Activated CD8-positive, alpha-beta T cell treated with anti-CD3 and anti-CD28 coated beads for 36 hours (primary cell): ENCODE results near the gene DLG1. TPM values are rescaled to one million over a fixed set of nuclear protein-coding genes. Genes with fewer than 3 reads are reported as not detected.

Source experiments
- ATAC-seq: fragments of 200-7000 bp; cut with Tn5 transposase; one replicate; pipeline ENCODE4 v1.10.0; 2021; ENCODE audit warnings: mild to moderate bottlenecking, moderate library complexity
- CTCF ChIA-PET: fragments of 350-600 bp; sonication (Branson Sonifier 250); formaldehyde crosslinking; loops from one replicate; lab custom pipeline; 2021; ENCODE audit warnings: antibody characterized with exemption; lab: Charles Lee
- POLR2A ChIA-PET: fragments of 350-600 bp; sonication (Branson Sonifier 250); formaldehyde crosslinking; loops from one replicate; lab custom pipeline; 2021; ENCODE audit warnings: antibody characterized with exemption; lab: Charles Lee
- DNase-seq: peaks from one replicate; pipeline ENCODE4 v3.0.0-alpha.2; 2020
- H3K27ac Mint-ChIP-seq: one replicate; pipeline ENCODE4 v1.8.0; 2021; ENCODE audit warnings: mild to moderate bottlenecking, mixed read lengths
- H3K27me3 Mint-ChIP-seq: one replicate; pipeline ENCODE4 v1.8.0; 2021; ENCODE audit warnings: mixed read lengths
- H3K36me3 Mint-ChIP-seq: one replicate; pipeline ENCODE4 v1.8.0; 2021; ENCODE audit warnings: low read depth, mixed read lengths
- H3K4me1 Mint-ChIP-seq: one replicate; pipeline ENCODE4 v1.8.0; 2021; ENCODE audit warnings: low read depth, mixed read lengths
- H3K4me3 Mint-ChIP-seq: one replicate; pipeline ENCODE4 v1.8.0; 2021; ENCODE audit warnings: mild to moderate bottlenecking, moderate library complexity, mixed read lengths
- H3K9me3 Mint-ChIP-seq: one replicate; pipeline ENCODE4 v1.8.0; 2021; ENCODE audit warnings: mixed read lengths
- intact Hi-C: fragments of 100-400 bp; cut with micrococcal nuclease; formaldehyde crosslinking; loops from one replicate; pipeline ENCODE4 v1.10.0; 2022
- total RNA-seq, 2 experiments: library from RNA; stranded (reverse); gene quantifications; one replicate each; pipeline ENCODE4 v1.2.3, GENCODE V29; 2021
- TF ChIP-seq, protein P1 (sequence below): fragments of 200-600 bp; IDR thresholded peaks from one replicate; pipeline ENCODE4 v1.8.0; 2022; ENCODE audit warnings: antibody characterized with exemption, mild to moderate bottlenecking

DLG1 gene
- total RNA-seq, 2 experiments from 2014 or later, result 57.6 to 62.2 TPM

DNA sequence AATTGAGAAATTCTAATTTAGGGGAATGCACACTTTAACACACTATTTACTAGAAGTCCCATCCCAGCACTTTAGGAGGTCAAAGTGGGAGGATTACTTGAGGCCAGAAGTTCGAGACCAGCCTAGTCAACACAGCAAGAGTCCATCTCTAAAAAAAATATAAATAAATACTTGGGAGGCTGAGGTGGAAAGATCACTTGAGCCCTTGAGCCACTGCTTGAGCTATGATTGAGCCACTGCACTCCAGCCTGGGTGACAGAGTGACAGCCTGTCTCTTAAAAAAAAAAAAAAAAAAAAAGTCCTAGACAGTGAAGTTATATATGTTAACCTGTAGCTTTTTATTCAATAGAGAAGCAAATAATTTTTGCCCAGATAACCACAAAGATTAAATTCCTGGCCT lies 69.2 kb downstream of the DLG1 start:
- POLR2A ChIA-PET, result no interaction called here
- Mint-ChIP-seq H3K4me1 (peaks cover 26% of the 10 kb centered on the region), H3K9me3 (no peaks in the 10 kb centered on the region), H3K36me3 (peaks cover 12% of the 10 kb centered on the region), H3K4me3 (no peak overlapping the region), H3K27me3 (no peaks in the 10 kb centered on the region), H3K27ac (no peak overlapping the region)
- intact Hi-C loops, result loop anchor here (10.0 kb wide), 1 partner anchor 236 kb away; no protein-coding TSS in a partner anchor
- CTCF ChIA-PET, result interaction anchor here (1.0 kb wide), 1 partner anchor 8 kb away, joined by 3 read pairs; no protein-coding TSS in a partner anchor
- ATAC-seq (no peak), DNase-seq (no peak)
- TF ChIP-seq, protein P1, sequence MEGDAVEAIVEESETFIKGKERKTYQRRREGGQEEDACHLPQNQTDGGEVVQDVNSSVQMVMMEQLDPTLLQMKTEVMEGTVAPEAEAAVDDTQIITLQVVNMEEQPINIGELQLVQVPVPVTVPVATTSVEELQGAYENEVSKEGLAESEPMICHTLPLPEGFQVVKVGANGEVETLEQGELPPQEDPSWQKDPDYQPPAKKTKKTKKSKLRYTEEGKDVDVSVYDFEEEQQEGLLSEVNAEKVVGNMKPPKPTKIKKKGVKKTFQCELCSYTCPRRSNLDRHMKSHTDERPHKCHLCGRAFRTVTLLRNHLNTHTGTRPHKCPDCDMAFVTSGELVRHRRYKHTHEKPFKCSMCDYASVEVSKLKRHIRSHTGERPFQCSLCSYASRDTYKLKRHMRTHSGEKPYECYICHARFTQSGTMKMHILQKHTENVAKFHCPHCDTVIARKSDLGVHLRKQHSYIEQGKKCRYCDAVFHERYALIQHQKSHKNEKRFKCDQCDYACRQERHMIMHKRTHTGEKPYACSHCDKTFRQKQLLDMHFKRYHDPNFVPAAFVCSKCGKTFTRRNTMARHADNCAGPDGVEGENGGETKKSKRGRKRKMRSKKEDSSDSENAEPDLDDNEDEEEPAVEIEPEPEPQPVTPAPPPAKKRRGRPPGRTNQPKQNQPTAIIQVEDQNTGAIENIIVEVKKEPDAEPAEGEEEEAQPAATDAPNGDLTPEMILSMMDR, result no peak

DNA sequence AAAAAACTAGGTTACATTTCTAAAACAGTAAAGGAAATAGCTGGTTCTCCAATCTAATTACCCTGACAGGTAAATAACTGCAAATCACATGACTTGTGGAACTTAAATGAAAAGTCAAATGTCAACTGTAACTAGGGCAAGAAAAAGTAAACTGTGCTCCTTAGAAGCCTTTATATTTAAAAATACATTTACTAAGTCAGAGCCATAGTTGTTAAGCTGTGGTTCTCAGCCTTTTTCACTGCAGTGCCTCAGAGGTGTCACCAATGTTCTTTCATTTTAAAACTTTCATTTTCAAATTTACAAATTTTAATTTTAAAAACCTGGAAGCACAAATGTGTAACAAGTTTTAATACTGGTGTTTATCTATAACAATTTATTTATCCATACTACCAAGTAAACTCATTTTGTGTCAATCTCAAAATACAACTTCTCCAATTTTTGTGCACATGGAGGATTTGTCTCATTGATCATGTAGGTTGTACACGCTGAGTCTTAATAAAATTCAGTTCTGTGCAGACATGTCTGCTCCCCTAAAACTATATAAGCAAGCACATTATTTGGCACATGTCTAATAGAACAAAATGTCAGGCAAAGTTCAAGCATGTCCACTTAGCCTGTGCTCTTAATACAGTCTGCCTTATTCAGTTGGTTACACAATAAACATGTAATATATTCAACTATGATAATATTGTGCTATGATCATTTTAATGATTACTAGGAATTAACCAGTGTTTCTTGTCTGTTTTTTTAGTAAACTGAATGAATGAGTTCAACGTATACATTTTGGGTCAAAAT lies 70.4 kb downstream of the DLG1 start:
- Mint-ChIP-seq H3K4me1 (peaks cover 32% of the 10 kb centered on the region), H3K36me3 (peaks cover 7% of the 10 kb centered on the region), H3K27me3 (no peaks in the 10 kb centered on the region), H3K4me3 (no peak overlapping the region), H3K27ac (peak overlapping the region; percentile 42), H3K9me3 (no peaks in the 10 kb centered on the region)
- DNase-seq (no peak), ATAC-seq (no peak)
- CTCF ChIA-PET, result interaction anchor here (1.0 kb wide), 1 partner anchor 41 kb away, joined by 3 read pairs; no protein-coding TSS in a partner anchor
- intact Hi-C loops, result loop anchor here (10.0 kb wide), 1 partner anchor 237 kb away; no protein-coding TSS in a partner anchor
- TF ChIP-seq, protein P1, result no peak
- POLR2A ChIA-PET, result interaction anchor here (0.6 to 1.1 kb wide), 2 partner anchors 29 to 280 kb away, joined by 3 read pairs; no protein-coding TSS in a partner anchor

DNA sequence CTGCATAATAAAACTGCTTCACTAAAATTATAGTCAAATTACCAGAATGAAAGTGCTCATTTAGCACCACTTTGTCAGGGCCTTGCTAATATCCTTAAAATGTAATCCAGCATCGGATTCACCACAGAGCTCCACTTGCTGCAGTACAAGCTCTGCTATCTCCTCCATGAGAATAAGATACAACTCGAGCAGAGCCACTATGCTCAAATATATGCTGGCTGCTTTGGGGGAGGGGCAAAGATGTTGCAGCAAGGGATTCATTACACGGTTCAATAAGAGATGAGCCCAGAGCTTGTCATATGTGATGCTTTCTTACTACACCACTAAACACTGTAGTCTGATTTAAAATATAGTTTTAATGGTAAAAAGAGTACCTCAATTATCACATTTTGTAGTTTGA lies 72.2 kb downstream of the DLG1 start:
- intact Hi-C loops, result loop anchor here (10.0 kb wide), 1 partner anchor 239 kb away; no protein-coding TSS in a partner anchor
- no peaks in the 10 kb centered on the region for H3K27me3 Mint-ChIP-seq
- H3K9me3 Mint-ChIP-seq, result no peaks in the 10 kb centered on the region
- no peak overlapping the region for H3K27ac Mint-ChIP-seq
- ATAC-seq (no peak), DNase-seq (no peak)
- peaks cover 31% of the 10 kb centered on the region for H3K4me1 Mint-ChIP-seq
- no peak overlapping the region for H3K4me3 Mint-ChIP-seq
- ChIA-PET CTCF (interaction anchor here (1.0 to 6.8 kb wide), 4 partner anchors 11 to 283 kb away, joined by 3 to 42 read pairs (median 8); no protein-coding TSS in a partner anchor), POLR2A (no interaction called here)
- H3K36me3 Mint-ChIP-seq, result peaks cover 2% of the 10 kb centered on the region
- TF ChIP-seq, protein P1, result no peak

DNA sequence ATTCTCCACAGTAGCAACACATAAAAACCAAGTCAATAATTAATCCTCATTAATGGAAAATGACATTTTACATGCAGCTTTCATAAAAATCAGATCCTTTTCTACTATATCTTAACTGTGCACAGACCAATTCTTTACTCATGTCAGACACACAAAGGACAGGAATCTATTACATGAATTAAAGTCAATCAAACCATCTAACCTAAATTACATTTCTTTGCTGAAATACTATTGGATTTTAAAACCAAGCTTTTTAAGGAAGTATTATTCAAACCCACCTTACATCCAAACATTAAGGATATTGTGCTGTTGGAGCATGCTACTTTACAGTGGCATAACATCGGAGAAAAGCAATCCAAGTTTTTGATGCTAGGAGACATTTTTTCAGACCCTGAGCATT lies 72.8 kb downstream of the DLG1 start:
- CTCF ChIA-PET, result interaction anchor here (1.4 to 6.8 kb wide), 6 partner anchors 9 to 285 kb away, joined by 3 to 42 read pairs (median 10); no protein-coding TSS in a partner anchor
- Mint-ChIP-seq H3K27me3 (no peaks in the 10 kb centered on the region), H3K9me3 (no peaks in the 10 kb centered on the region), H3K4me1 (peaks cover 29% of the 10 kb centered on the region), H3K4me3 (no peak overlapping the region), H3K36me3 (peaks cover 2% of the 10 kb centered on the region), H3K27ac (no peak overlapping the region)
- TF ChIP-seq, protein P1, result no peak
- intact Hi-C loops, result loop anchor here (10.0 kb wide), 1 partner anchor 239 kb away; no protein-coding TSS in a partner anchor
- POLR2A ChIA-PET, result no interaction called here
- DNase-seq, result no peak
- no peak for ATAC-seq
